GM12891 (cell line): ENCODE measurements around the gene RACGAP1.

Source experiments
- POLR2AphosphoS5 ChIP-seq: IDR thresholded peaks from 2 replicates; pipeline ENCODE4 v1.6.1; 2011; ENCODE audit warnings: low read depth, low read length, control low read depth
- TAF1 ChIP-seq: IDR thresholded peaks from 2 replicates; pipeline ENCODE4 v1.6.1; 2011; ENCODE audit warnings: low read depth, low read length, control low read depth

GRCh38 chr12:50018154-50018553 lies 7.1 kb downstream of the RACGAP1 start:
- TF ChIP-seq TAF1 (no peak), POLR2AphosphoS5 (no peak)
